Stimulated activated CD8-positive, alpha-beta memory T cell treated with anti-CD3 and anti-CD28 coated beads, Interleukin-4, amount 100 ng/mL, for 4 hours (primary cell): ENCODE results near the gene FFAR3.

Experiments
- DNase-seq, 2 donors: peaks; one replicate each; pipeline ENCODE4 v3.0.0-alpha.2; 2020; ENCODE audit warnings: low read depth in 2 of 2, low spot score in 1 of 2

Gene FFAR3, protein sequence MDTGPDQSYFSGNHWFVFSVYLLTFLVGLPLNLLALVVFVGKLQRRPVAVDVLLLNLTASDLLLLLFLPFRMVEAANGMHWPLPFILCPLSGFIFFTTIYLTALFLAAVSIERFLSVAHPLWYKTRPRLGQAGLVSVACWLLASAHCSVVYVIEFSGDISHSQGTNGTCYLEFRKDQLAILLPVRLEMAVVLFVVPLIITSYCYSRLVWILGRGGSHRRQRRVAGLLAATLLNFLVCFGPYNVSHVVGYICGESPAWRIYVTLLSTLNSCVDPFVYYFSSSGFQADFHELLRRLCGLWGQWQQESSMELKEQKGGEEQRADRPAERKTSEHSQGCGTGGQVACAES

DNA sequence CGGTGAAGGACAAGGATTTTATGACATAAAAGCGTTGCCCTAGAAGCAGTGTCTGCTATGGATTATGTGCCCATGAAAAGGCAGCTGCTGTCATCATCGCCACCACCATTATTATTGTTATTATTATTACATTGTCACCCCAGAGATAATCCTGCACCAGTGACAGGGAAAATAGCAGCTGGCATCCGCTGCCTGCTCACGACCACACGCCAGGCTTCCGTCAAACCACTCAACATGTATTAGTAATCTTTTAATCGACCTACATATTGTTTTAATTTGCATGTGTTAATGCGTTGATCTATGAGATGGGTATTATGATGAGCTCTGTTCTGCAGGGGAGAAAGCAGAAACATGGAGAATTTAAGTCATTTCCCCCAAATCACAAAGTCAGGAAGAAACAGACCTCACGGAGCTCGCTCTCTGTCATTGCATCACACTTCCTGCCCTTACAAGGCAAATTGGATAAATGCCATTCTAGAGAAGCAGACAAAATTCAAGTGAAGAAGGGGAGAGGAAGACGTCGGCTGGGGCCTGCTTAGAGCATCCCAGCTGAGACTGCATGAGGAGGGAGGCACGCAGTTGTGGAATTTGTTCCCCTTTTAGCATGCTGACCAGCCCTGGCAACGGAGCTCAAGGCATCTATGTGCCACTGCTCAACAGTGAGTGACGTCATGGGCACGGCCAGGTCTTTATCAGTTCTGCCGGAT lies at the start of gene FFAR3:
FFAR3 (plus strand) TSS at position 594 of the 707 bp plus-strand sequence. CDS start 431 bp downstream, outside the sequence.
- no peak for DNase-seq

DNA sequence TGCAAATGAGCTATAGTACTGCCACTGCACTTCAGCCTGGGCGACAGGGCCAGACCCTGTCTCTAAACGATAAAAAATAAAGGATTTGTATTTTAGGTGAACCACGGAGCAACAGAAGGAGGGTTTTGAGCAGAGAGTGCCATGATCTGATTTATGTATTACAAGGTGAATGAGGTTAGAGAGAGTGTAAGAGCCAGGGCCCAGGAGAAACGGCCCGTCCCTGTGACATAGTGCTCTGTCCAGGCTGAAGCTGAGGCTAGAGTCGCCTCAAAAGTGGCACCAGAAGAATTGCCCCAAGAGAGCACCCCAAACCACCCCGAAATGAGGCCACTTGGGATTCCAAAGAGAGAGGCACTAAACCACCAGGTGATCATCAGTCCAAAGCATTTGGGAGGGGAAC lies 49.4 kb upstream of the FFAR3 start:
- DNase-seq: no peak

DNA sequence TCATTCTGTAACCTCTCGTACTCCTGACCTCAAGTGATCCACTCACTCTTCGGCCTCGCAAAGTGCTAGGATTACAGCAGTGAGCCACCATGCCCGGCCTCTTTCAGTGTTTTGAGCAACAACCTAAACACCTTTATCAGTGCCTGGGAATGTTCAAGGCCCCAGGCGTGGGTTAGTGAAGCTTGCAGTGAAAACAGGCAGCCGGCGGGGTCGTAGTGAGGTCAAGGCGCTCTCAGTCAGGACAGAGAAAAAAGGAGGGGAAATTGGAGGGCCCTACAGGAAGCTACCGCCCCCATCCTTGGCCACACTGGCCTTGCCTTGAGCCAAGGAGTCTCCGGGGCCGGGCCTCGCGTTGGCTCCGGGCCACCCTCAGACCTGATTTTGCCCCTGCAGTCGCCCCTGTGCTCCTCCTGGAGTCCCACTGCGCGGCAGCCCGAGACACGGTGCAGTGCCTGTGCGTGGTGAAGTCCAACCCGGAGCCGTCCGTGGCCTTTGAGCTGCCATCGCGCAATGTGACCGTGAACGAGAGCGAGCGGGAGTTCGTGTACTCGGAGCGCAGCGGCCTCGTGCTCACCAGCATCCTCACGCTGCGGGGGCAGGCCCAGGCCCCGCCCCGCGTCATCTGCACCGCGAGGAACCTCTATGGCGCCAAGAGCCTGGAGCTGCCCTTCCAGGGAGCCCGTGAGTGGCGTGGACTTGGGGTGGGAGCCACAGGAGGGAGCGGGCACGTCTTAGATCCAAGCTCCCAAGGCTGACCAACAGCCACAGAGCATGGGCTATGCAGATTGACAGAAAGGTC lies 48.6 kb upstream of the FFAR3 start:
- DNase-seq: no peak

DNA sequence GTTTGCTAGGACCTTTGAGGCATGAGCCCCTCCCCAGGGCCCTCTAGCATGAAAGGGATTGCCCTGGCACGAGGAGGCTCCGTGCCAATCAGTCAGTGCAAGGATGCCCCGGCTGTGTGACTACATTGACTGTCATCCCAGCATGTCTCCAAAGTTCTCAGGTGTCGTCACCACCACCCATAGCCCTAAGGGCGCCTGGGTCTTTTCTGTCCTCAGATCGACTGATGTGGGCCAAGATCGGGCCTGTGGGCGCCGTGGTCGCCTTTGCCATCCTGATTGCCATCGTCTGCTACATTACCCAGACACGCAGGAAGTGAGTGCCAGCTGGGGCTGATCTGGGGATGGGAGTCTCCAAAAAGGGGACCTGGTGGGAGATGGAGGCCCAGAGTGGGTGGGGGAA lies 47.9 kb upstream of the FFAR3 start:
- DNase-seq: no peak

DNA sequence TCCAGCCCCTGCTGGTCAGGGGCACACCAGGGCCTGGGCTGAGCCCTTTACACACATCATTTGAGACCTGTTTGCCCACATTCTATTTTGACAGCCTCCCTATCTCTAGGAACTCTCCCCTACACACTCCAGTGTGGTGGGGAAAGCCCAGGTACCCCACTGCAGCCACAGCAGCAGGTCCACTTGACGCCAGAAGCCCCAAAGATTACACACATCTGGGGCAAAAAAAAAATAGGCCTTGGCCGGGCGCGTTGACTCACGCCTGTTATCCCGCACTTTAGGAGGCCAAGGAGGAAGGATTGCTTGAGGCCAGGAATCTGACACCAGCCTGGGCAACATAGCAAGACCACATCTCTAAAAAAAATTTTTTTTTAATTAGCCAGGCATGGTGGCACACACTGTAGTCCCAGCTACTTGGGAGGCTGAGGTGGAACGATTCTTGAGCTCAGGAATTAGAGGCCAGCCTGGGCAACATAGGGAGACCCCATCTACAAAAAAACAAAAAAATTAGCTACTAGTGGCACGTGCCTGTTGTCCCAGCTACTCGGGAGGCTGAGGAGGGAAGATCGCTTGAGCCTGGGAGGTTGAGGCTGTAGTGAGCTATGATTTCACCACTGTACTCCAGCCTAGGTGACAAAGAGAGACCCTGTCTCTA lies 47.3 kb upstream of the FFAR3 start:
- no peak for DNase-seq

DNA sequence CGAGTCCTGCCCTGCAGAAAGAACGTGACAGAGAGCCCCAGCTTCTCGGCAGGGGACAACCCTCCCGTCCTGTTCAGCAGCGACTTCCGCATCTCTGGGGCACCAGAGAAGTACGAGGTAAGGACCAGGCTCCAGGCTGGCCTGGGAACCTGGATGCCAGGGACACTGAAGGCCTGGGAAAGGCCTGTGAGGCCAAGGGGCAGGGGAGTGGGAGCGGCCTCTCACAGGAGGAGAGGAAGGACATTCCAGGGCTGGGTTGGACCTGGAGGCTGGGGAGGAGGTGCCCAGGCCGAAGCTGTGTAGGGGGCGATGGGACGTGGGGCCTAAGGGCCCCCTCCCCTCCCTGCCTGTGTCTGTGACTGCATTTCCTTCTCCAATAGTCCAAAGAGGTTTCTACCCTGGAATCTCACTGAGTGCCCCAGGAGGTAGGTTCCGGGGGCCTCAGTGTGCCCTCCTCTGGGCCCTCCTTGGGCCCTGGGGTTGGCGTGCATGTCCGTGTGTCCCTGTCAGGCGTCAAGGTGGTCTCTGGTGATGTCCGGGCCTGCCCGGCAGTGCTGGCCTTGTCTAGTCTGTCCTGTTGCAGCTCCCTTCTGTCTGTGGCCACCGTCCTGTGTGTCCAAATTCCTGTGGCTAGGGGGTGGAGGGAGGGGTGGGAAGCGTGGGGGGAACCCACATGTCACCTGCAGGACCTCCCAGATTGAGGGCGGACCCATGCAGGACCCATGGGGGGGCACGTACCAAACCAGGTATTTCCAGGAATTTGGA lies 46.2 kb upstream of the FFAR3 start:
- DNase-seq: no peak

DNA sequence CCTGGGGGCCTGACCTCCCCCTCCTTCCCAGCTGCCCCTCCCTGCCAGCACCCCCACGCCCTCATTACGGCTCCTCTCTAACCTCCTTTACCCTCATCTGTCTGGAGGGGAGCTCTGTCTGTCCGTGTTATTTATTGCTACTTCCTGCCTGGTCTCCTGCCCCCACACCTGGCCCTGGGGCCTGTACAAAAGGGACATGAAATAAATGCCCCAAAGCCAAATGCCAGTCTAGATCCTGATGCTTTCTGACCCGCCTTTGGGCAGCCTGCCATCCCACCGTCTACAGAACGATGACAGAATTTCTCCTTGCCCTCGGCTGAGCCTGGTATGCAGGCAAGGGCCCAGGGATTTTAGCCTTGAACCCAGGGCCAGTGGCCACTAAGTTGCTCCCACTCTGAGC lies 44.7 kb upstream of the FFAR3 start:
- no peak for DNase-seq

DNA sequence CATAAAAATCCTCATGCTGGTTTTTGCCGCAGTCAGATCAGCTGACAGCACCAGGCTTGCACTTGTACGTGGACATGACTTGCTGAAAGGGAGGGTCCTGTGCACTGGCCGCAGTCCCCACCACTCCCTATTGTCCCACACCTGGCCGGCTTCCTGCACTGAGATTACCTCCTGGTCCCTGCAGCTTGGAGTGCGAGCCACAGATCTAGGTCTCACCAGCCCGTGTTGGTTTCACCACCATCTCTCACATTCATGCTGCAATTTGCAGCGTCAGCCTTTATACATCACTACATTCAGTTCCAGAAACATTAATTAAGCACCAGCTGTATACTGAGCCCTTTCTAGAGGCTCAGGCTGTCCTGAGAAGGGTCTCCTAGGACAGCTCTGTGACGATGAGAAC lies 44.2 kb upstream of the FFAR3 start:
- no peak for DNase-seq

DNA sequence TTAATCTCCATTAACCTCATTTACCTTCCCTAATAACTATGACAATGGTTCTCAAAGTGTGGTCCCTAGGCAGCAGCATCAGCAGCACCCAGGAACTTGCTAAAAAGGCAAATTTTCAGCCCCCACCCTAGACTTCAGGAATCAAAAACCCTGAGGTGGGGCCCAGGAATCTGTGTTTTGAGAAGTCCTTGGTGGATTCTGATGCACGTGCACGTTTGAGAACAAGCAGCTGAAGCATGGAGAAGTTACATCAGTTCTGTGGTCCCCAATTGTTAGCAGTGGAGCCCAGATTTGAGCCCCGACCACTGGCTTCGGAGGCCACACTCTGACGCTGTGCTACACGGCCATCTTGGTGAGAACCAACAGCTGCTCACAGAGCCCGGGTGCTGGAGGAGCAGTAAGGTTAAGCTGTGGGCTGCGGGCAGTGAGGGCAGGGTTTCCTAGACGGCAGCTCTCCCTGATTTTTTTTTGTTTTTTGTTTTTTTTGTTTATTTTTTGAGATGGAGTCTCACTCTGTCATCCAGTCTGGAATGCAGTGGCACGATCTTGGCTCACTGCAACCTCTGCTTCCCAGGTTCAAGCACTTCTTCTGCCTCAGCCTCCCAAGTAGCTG lies 43.3 kb upstream of the FFAR3 start:
- no peak for DNase-seq

DNA sequence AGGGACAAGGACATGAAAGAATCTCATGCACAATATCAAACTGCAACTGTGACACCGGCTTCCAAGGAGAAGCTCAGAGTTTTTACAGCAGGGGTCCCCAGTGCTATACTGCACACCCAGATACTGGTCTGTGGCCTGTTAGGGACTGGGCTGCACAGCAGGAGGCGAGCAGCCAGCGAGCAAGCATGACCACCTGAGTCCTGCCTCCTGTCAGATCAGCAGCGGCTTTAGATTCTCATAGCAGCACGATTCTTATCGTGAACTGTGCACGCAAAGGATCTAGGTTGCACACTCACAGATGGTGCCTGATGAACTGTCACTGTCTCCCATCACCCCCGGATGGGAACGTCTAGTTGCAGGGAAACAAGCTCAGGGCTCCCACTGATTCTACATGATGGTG lies 42.4 kb upstream of the FFAR3 start:
- no peak for DNase-seq

DNA sequence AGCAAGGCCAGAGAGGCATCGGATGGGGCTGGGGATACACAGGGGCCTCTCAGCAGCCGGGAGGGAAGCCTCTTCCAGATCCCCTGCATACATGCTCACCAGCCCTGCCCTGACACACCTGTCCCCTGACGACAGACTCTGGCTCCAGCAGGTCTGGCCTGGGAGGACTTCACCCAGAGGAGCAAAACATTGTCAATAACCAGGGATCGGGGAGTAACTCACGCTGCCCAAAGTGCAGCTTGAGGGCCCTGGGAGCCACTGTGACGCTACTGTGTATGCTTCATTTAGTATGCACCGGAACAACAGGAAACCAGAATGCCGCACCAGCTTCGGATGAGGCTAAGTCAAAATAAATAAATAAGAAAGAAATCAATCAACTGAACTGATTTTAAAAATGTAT lies 41.7 kb upstream of the FFAR3 start:
- DNase-seq: no peak

DNA sequence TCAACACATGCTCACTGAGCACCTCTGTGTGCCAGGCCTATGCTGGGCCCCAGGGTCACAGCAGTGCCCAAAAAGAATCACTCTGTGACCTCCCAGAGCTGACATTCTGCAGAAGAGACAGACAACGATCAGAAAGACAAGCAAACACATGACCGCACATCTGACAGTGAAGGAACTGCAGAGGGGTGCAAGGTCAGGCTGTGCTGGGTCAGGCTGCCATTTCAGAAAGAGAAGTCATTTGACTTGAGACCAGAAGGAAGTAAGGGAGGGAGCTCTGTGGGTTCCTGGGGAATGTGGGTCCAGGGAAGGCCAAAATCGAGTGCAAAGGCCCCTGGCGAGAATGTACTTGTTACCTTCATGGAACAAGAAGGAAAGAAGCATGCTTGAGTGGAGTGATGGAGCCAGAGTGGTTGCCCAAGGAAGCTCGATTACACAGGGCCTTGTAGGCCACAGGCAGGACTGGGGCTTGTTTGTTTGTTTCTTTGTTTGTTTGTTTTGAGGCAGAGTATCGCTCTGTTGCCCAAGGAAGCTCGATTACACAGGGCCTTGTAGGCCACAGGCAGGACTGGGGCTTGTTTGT lies 40.7 kb upstream of the FFAR3 start:
- no peak for DNase-seq

DNA sequence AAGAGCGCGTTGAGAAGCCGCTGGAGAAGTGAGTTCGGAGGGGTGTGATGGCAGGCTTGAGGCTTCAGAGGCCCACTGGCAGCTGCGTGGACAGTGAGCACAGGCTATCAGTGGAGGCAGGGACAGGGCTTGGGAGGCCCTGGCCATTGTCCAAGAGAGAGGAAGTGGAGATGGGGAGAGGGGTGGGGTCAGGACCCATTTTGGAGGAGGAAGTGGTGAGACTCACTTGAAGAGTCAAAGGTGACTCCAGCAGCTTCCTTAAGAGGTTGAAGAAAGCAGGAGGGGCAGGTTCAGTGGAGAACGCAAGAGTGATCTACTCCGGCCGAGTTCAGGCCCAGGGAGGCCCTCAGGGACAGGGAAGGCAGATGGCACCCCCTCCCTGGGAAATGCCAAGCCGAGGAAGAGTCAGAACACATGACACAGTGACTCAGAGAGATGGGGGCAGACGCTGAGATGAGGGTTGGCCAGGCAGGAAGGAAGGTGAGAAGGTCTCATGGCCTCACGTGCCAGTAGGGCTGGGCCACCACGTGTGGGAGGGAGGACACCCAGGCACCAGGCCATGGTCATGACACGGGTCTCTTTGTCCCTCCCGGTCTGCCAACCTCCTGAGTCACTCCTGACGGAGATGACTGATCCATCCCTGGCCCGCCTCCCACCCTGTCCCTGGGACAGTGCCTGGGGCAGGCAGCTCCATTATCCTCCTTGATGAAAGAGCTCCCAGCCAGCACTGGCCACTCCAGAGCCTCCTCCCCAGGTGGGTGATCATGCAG lies 39.4 kb upstream of the FFAR3 start:
- DNase-seq: no peak

DNA sequence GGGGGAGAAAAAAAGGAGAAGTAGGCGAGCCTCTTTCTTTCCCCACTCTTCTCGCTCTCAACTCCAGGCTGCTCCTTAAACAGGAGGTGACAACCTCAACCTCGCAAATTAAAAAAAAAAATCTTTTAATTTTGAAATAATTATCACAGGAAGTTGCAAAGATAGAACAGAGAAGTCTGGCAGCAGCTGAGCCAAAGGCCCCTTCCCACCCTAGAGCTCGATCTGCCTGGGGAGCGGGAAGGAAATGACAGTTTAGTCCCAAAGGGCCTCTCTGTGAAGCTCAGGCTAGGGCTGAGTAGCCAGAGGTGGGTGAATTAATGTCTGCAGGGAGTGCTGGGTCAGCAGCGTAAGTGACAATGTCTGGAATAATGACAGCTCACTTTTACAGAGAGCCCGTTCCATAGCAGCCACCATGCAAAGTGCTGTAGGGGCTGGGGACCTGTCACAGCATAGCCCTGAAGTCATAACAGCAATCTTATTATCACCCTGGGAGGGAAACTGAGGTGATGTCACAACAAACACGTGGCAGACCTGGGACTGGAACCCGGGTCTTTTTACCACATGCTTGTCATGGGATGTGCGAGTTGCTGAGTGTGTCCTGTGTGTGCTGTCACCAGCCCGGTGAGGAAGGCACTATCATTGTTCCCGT lies 38.1 kb upstream of the FFAR3 start:
- DNase-seq: no peak

DNA sequence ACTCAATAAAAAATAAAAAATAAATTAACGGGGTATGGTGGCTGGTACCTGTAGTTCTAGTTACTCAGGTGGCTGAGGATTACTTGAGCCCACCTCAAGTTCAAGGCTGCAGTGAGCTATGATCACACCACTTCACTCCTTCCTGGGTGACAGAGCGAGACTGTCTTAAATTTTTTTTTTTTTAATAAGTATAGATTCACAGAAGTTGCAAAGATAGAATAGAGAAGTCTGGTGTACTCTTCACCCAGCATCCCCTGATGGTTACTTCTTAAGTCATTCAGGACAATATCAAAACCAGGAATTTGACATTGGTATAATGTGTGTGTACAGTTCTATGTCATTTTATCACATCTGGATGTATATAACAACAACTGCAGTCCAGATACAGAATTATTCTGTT lies 37.0 kb upstream of the FFAR3 start:
- DNase-seq: no peak

DNA sequence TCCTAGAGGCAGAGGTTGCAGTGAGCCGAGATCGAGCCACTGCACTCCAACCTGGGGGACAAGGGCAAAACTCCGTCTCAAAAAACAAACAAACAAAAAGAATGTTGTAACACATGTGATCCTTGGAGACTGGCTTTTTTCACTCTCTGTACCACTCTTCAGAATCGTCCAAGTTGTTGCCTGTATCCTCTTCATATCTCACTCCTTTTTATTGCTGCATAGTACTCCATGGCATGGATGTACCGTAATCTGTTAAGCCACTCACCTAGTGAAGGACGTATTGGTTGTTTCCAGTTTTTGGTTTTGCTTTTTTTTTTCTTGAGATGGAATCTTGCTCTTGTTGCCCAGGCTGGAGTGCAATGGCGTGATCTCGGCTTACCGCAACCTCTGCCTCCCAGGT lies 36.2 kb upstream of the FFAR3 start:
- no peak for DNase-seq

DNA sequence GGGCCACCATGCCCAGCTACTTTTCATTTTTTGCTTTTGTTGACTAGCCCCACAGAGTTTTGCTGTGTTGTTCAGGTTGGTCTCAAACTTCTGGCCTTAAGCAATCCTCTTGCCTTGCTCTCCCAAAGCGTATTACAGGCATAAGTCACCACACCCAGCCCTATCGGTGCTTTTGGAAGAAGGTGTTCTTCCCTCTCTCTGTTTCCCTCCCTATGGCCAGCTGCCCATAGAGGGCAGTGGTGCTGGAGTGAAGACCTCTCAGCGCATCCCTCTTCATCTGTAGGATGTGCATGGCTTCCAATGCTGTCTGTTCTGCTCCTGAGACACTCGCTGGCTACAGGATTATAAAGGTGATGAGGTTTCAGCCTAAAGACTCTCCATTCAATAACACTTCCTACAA lies 30.6 kb upstream of the FFAR3 start:
- no peak for DNase-seq

DNA sequence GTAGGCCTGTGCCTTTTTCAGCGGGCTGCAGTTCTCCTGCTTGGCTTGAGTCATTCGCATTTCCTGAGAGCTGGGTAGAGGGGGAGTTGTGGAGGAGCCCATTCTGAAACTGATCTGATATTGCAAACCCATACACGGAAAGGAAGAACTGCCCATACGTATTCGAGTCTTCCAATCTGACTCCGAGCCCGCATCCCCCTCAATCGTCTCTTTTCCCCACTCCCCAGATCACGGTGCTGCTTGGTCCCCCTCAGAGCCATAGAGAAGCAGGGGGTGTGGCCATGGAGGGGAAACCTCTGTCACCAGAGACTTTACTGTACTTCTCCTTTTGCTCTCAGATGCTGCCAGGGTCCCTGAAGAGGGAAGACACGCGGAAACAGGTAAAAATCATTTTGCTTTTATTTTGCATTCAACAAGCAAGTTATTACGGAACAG lies 29.4 kb upstream of the FFAR3 start, which contains the start of gene CD22:
CD22 (plus strand) TSS at position 337 of the 435 bp plus-strand sequence. CDS start 2,854 bp downstream, outside the sequence.
- no peak for DNase-seq
